Peyer's patch (tissue), 4 donors: ENCODE data around the gene HYDIN.
"Not testable (repeated sequence)": the region's sequence is repeated elsewhere in the genome, so short reads cannot be mapped to it uniquely, and the experiment has no call there.

Source experiments
- CTCF ChIP-seq, 6 experiments: fragments of 450-650 bp in 4 of 6; fragments of 200-600 bp in 2 of 6; sonication (generic) in 1 of 6; IDR thresholded peaks; one replicate each; pipeline ENCODE4 v1.5.1; 2017 to 2019; ENCODE audit warnings: antibody characterized with exemption in 6 of 6, mild to moderate bottlenecking in 3 of 6, moderate library complexity in 1 of 6
- POLR2A ChIP-seq, 2 donors: fragments of 450-650 bp; IDR thresholded peaks; one replicate each; pipeline ENCODE4 v1.5.1; 2017; ENCODE audit warnings: antibody characterized with exemption in 2 of 2, mild to moderate bottlenecking in 2 of 2, moderate library complexity in 2 of 2

GRCh38 chr16:71037987-71038386 is 192.5 kb downstream of the HYDIN start:
- not testable (repeated sequence) for TF ChIP-seq CTCF, POLR2A (IDR thresholded peaks at IDR 0.05)
